Chondrocyte (in vitro differentiated cells): Measurements from ENCODE around the gene ATP6V1E1. TPM values are rescaled to one million over a fixed set of nuclear protein-coding genes. Genes with fewer than 3 reads are reported as not detected.

Source experiments
- DNase-seq: peaks from one replicate; pipeline ENCODE4 v3.0.0; 2021; ENCODE audit warnings: mixed read lengths, low spot score
- H3K27ac Mint-ChIP-seq: one replicate; pipeline ENCODE4 v1.8.0; 2021; ENCODE audit warnings: mild to moderate bottlenecking, moderate library complexity, mixed read lengths; ENCODE audit not compliant: unreplicated experiment
- H3K27me3 Mint-ChIP-seq: 2 replicates; pipeline ENCODE4 v1.8.0; 2021; ENCODE audit warnings: low read depth, mixed read lengths
- H3K36me3 Mint-ChIP-seq: 2 replicates; pipeline ENCODE4 v1.8.0; 2021; ENCODE audit warnings: low read depth, mixed read lengths
- H3K4me1 Mint-ChIP-seq: 2 replicates; pipeline ENCODE4 v1.8.0; 2021; ENCODE audit warnings: low read depth, mild to moderate bottlenecking, mixed read lengths
- H3K4me3 Mint-ChIP-seq: one replicate; pipeline ENCODE4 v1.8.0; 2021; ENCODE audit warnings: mild to moderate bottlenecking, moderate library complexity, mixed read lengths; ENCODE audit not compliant: unreplicated experiment
- H3K9me3 Mint-ChIP-seq: 2 replicates; pipeline ENCODE4 v1.8.0; 2021; ENCODE audit warnings: low read depth, mixed read lengths
- total RNA-seq: library from RNA; stranded (reverse); gene quantifications from 3 replicates; pipeline ENCODE4 v1.2.1, GENCODE V29; 2021
- TF ChIP-seq, protein P1 (sequence below): fragments of 200-600 bp; sonication (generic); IDR thresholded peaks from 2 replicates; pipeline ENCODE4 v1.5.0; 2021; ENCODE audit warnings: antibody characterized with exemption, mild to moderate bottlenecking, moderate library complexity

The ATP6V1E1 gene
- total RNA-seq, 1 donor from 2014 or later = 120 TPM

DNA sequence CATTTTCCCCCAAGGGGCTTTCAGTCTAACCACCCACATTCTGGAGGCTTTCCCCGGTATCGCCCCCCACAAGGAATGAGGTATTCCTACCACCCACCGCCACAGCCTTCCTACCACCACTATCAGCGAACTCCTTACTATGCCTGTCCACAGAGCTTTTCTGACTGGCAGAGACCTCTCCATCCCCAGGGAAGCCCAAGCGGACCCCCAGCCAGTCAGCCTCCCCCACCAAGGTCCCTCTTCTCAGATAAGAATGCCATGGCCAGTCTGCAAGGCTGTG, 79.9 kb downstream of the ATP6V1E1 start:
- H3K9me3 Mint-ChIP-seq = no peaks in the 10 kb centered on the region
- H3K4me1 Mint-ChIP-seq = peaks cover 3% of the 10 kb centered on the region
- no peak for DNase-seq
- no peak overlapping the region for H3K4me3 Mint-ChIP-seq
- TF ChIP-seq, protein P1, sequence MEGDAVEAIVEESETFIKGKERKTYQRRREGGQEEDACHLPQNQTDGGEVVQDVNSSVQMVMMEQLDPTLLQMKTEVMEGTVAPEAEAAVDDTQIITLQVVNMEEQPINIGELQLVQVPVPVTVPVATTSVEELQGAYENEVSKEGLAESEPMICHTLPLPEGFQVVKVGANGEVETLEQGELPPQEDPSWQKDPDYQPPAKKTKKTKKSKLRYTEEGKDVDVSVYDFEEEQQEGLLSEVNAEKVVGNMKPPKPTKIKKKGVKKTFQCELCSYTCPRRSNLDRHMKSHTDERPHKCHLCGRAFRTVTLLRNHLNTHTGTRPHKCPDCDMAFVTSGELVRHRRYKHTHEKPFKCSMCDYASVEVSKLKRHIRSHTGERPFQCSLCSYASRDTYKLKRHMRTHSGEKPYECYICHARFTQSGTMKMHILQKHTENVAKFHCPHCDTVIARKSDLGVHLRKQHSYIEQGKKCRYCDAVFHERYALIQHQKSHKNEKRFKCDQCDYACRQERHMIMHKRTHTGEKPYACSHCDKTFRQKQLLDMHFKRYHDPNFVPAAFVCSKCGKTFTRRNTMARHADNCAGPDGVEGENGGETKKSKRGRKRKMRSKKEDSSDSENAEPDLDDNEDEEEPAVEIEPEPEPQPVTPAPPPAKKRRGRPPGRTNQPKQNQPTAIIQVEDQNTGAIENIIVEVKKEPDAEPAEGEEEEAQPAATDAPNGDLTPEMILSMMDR = no peak
- no peaks in the 10 kb centered on the region for H3K36me3 Mint-ChIP-seq
- no peak overlapping the region for H3K27ac Mint-ChIP-seq
- no peaks in the 10 kb centered on the region for H3K27me3 Mint-ChIP-seq

DNA sequence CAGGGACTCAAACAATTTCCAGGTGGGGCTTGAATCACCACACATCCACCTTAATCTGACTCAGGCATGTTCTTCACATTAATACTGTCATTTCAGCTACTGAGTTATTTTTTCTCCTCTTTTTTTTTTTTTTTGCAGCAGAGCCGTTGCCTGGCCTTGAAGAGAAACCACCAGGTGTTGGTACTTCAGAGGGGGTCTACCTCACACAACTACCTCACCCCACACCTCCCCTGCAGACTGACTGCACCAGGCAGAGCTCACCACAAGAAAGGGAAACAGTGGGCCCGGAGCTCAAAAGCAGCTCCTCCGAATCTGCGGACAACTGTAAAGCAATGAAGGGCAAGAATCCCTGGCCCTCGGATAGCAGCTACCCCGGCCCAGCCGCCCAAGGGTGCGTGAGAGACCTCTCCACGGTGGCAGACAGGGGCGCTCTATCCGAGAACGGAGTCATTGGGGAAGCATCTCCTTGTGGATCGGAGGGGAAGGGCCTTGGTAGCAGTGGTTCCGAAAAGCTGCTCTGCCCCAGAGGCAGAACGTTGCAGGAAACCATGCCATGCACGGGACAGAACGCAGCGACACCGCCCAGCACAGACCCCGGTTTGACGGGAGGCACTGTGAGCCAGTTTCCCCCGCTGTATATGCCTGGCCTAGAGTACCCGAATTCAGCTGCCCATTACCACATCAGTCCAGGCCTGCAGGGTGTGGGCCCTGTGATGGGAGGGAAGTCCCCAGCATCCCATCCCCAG, 80.4 kb downstream of the ATP6V1E1 start:
- Mint-ChIP-seq H3K27me3 (no peaks in the 10 kb centered on the region), H3K9me3 (no peaks in the 10 kb centered on the region), H3K36me3 (no peaks in the 10 kb centered on the region), H3K4me1 (peaks cover 3% of the 10 kb centered on the region), H3K4me3 (no peak overlapping the region), H3K27ac (no peak overlapping the region)
- TF ChIP-seq, protein P1 = no peak
- DNase-seq = no peak

DNA sequence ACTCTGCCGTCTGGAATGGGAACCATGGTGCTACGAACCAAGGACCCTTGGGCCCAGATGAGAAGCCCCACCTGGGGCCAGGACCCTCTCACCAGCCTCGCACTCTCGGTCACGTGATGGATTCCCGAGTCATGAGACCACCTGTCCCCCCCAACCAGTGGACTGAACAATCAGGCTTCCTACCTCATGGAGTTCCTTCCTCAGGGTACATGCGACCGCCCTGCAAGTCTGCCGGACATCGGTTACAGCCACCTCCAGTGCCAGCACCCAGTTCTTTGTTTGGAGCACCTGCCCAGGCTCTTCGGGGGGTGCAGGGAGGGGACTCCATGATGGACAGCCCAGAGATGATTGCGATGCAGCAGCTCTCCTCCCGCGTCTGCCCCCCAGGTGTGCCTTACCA, 86.1 kb downstream of the ATP6V1E1 start:
- no peak for DNase-seq
- Mint-ChIP-seq H3K27me3 (no peaks in the 10 kb centered on the region), H3K4me1 (peaks cover 13% of the 10 kb centered on the region), H3K4me3 (no peak overlapping the region), H3K27ac (no peak overlapping the region), H3K36me3 (no peaks in the 10 kb centered on the region), H3K9me3 (no peaks in the 10 kb centered on the region)
- TF ChIP-seq, protein P1 = no peak

Other genes starting within 250 kb of the ATP6V1E1 start
- gene SLC25A18, start 65.3 kb downstream of the ATP6V1E1 start, total RNA-seq = not detected in 3 replicates
- gene BCL2L13, start 10.0 kb upstream of the ATP6V1E1 start, total RNA-seq = 38.7 to 46.2 TPM (median 39.6 TPM) in 3 replicates
- gene BID, start 145.7 kb upstream of the ATP6V1E1 start, total RNA-seq = 12.5 to 15.9 TPM (median 13.2 TPM) in 3 replicates